ENCODE data around the gene FAM53A. TPM values are rescaled to one million over a fixed set of nuclear protein-coding genes. Genes with fewer than 3 reads are reported as not detected.

The FAM53A gene
- total and polyA plus RNA-seq, 2 donors (not counting 1 experiment from before 2014, with no cell fraction given): 0.65 to 0.99 TPM

DNA sequence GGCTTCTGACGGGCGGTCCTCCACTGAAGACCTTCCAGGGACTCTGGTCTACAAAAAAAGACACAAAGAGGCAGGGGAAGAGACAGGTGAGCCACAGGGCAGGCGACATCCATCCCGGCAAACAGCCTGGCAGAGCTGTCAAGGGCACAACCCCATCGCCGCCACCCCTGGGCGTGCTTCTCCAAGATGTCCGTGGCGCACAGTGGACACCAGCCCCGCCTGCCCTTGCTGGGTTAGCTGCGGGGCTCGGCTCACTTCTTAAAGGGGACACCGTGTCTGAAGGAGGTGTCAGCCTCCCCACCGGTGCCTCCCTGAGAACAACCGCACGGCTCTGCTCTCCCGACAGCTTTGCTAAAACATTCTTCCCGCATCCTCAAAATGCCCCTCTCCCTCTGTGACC, 28.4 kb downstream of the FAM53A start:
- H3K4me3 ChIP-seq (replicated peaks in 1 of 4; ENCODE audit: control extremely low read depth in 1 of 4, insufficient read depth in 1 of 4, low read depth in 3 of 4, low read length in 4 of 4): no peak overlapping the region
- no peak overlapping the region for H2AFZ ChIP-seq (ENCODE audit: low read length)
- no peaks in the 10 kb centered on the region for H3K4me1 ChIP-seq (ENCODE audit: control insufficient read depth, extremely low read depth, insufficient read depth, low read length)
- no peak for DNase-seq (ENCODE audit: low read depth in 2 of 2)
- no peaks in the 10 kb centered on the region for H3K79me2 ChIP-seq (ENCODE audit: control insufficient read depth, insufficient read depth, low read length)
- H3K4me2 ChIP-seq (ENCODE audit: extremely low read depth, insufficient read depth, low read length): no peak overlapping the region
- no peak overlapping the region for H3K27ac ChIP-seq (ENCODE audit: insufficient read depth, low read length)
- H4K20me1 ChIP-seq (ENCODE audit: control insufficient read depth, extremely low read depth, insufficient read depth, low read length): no peaks in the 10 kb centered on the region
- H3K9ac ChIP-seq (ENCODE audit: insufficient read depth, low read length): no peak overlapping the region
- TF ChIP-seq, protein P1, sequence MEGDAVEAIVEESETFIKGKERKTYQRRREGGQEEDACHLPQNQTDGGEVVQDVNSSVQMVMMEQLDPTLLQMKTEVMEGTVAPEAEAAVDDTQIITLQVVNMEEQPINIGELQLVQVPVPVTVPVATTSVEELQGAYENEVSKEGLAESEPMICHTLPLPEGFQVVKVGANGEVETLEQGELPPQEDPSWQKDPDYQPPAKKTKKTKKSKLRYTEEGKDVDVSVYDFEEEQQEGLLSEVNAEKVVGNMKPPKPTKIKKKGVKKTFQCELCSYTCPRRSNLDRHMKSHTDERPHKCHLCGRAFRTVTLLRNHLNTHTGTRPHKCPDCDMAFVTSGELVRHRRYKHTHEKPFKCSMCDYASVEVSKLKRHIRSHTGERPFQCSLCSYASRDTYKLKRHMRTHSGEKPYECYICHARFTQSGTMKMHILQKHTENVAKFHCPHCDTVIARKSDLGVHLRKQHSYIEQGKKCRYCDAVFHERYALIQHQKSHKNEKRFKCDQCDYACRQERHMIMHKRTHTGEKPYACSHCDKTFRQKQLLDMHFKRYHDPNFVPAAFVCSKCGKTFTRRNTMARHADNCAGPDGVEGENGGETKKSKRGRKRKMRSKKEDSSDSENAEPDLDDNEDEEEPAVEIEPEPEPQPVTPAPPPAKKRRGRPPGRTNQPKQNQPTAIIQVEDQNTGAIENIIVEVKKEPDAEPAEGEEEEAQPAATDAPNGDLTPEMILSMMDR (conservative IDR thresholded peaks at IDR 0.05 in 1 of 2, IDR thresholded peaks at IDR 0.05 in 1 of 2; ENCODE audit: low read depth in 1 of 2, low read length in 2 of 2): no peak
- TF ChIP-seq EZH2 (IDR thresholded peaks at IDR 0.05; ENCODE audit: low read length, missing control alignments): no peak
- no peaks in the 10 kb centered on the region for H3K9me3 ChIP-seq (ENCODE audit: control insufficient read depth, insufficient read depth, low read depth, low read length)
- no peaks in the 10 kb centered on the region for H3K36me3 ChIP-seq (ENCODE audit: control insufficient read depth, insufficient read depth, low read length)
- no peaks in the 10 kb centered on the region for H3K27me3 ChIP-seq (ENCODE audit: control insufficient read depth, insufficient read depth, low read length)

DNA sequence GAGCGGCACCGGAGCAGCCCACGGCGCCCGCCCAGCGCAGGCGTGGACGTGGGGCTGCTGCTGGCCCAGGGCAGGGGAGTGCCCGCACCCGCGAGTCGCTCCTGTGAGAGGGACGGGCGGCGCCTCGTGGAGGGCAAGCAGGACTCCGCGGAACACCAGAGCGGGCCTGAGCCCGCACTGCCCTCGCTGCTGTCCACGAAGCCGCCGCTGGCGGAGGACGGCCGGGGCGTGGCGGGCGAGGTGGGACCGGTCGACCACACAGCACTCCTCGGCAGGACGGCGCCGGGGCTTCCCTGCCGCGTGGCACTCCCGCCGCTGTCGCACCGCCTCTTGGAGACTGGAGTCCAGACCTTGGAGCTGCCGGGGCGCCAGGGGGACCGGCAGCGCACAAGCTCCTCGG, 29.0 kb downstream of the FAM53A start:
- H3K36me3 ChIP-seq (ENCODE audit: control insufficient read depth, insufficient read depth, low read length): no peaks in the 10 kb centered on the region
- TF ChIP-seq, protein P1 (conservative IDR thresholded peaks at IDR 0.05 in 1 of 2, IDR thresholded peaks at IDR 0.05 in 1 of 2; ENCODE audit: low read depth in 1 of 2, low read length in 2 of 2): no peak
- no peak for TF ChIP-seq EZH2 (IDR thresholded peaks at IDR 0.05; ENCODE audit: low read length, missing control alignments)
- no peaks in the 10 kb centered on the region for H3K9me3 ChIP-seq (ENCODE audit: control insufficient read depth, insufficient read depth, low read depth, low read length)

DNA sequence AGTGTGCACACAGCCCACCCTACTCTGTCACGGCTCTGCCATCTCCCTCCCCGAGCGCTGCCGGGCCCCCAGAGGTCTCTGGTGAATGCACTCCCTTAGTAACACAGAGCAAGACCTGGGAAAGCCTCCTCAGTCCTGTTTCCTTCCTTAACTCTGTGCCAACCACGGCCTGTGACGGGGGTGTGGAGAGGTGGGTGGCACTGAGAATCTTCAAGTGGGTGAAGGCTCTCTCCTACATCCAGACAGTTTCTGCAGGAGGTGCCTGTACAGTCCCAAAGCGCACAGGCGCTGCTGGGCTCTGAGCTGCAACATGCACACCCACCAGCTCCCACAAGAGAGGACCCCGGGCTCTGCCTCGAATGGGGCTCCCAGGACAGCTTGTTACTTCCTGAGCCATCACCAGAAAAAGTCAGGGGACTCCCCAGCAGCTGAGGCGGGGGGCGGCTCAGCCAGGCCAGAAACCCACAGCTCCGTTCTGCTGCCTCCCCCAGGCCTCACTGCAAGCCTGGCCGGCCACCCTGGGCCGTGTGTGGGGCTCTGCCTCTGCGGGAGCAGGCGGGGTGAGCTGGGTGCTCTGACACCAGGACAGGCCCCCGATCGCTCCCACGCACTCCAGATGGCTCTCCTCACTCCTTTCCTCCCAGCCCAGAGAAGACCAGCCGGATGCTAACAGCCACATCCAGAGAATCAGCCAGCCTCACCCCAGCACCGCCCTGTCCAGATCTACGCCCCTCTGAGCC, 29.7 kb downstream of the FAM53A start:
- Histone ChIP-seq H3K27ac (ENCODE audit: insufficient read depth, low read length) (no peak overlapping the region), H3K4me3 (replicated peaks in 1 of 4; ENCODE audit: control extremely low read depth in 1 of 4, insufficient read depth in 1 of 4, low read depth in 3 of 4, low read length in 4 of 4) (no peak overlapping the region), H3K9me3 (ENCODE audit: control insufficient read depth, insufficient read depth, low read depth, low read length) (no peaks in the 10 kb centered on the region), H3K9ac (ENCODE audit: insufficient read depth, low read length) (no peak overlapping the region), H3K79me2 (ENCODE audit: control insufficient read depth, insufficient read depth, low read length) (no peaks in the 10 kb centered on the region), H3K36me3 (ENCODE audit: control insufficient read depth, insufficient read depth, low read length) (no peaks in the 10 kb centered on the region), H3K4me1 (ENCODE audit: control insufficient read depth, extremely low read depth, insufficient read depth, low read length) (no peaks in the 10 kb centered on the region), H4K20me1 (ENCODE audit: control insufficient read depth, extremely low read depth, insufficient read depth, low read length) (no peaks in the 10 kb centered on the region), H3K27me3 (ENCODE audit: control insufficient read depth, insufficient read depth, low read length) (no peaks in the 10 kb centered on the region), H2AFZ (ENCODE audit: low read length) (no peak overlapping the region), H3K4me2 (ENCODE audit: extremely low read depth, insufficient read depth, low read length) (no peak overlapping the region)
- TF ChIP-seq, protein P1 (conservative IDR thresholded peaks at IDR 0.05 in 1 of 2, IDR thresholded peaks at IDR 0.05 in 1 of 2; ENCODE audit: low read depth in 1 of 2, low read length in 2 of 2): no peak
- TF ChIP-seq EZH2 (IDR thresholded peaks at IDR 0.05; ENCODE audit: low read length, missing control alignments): no peak
- no peak for DNase-seq (ENCODE audit: low read depth in 2 of 2)

More for the DNA sequence above, 29.0 kb downstream of the FAM53A start:
- Histone ChIP-seq H3K27ac (ENCODE audit: insufficient read depth, low read length) (no peak overlapping the region), H3K4me1 (ENCODE audit: control insufficient read depth, extremely low read depth, insufficient read depth, low read length) (no peaks in the 10 kb centered on the region), H2AFZ (ENCODE audit: low read length) (no peak overlapping the region), H3K4me3 (replicated peaks in 1 of 4; ENCODE audit: control extremely low read depth in 1 of 4, insufficient read depth in 1 of 4, low read depth in 3 of 4, low read length in 4 of 4) (no peak overlapping the region), H3K4me2 (ENCODE audit: extremely low read depth, insufficient read depth, low read length) (no peak overlapping the region), H3K27me3 (ENCODE audit: control insufficient read depth, insufficient read depth, low read length) (no peaks in the 10 kb centered on the region), H3K9ac (ENCODE audit: insufficient read depth, low read length) (no peak overlapping the region), H4K20me1 (ENCODE audit: control insufficient read depth, extremely low read depth, insufficient read depth, low read length) (no peaks in the 10 kb centered on the region), H3K79me2 (ENCODE audit: control insufficient read depth, insufficient read depth, low read length) (no peaks in the 10 kb centered on the region)
- no peak for DNase-seq (ENCODE audit: low read depth in 2 of 2)

Data from fibroblast of lung (primary cell).